SW480 (cell line): Measurements from ENCODE around the gene OR4L1.
"Not testable (repeated sequence)": the region's sequence is repeated elsewhere in the genome, so short reads cannot be mapped to it uniquely, and the experiment has no call there.

ENCODE experiments used
- DNase-seq: peaks from one replicate; pipeline ENCODE4 v3.0.0-alpha.2; 2016; ENCODE audit warnings: low spot score

OR4L1 gene

GRCh38 chr14:20059745-20060144 lies at the start of gene OR4L1:
OR4L1 (plus strand) TSS chr14:20060045; CDS start chr14:20060045, 0 bp downstream.
- no peak for DNase-seq

- no peak for DNase-seq
These were observed 40.5 kb upstream of the OR4L1 start, which contains the start of gene OR4K14 for GRCh38 chr14:20019257-20019865. OR4K14 (minus strand) TSS chr14:20019307; CDS start chr14:20015193, 4,114 bp downstream.

GRCh38 chr14:20031058-20031457 lies 28.8 kb upstream of the OR4L1 start:
- DNase-seq: no peak

- DNase-seq: no peak
These were observed 24.4 kb upstream of the OR4L1 start for GRCh38 chr14:20035449-20035848.

- DNase-seq: no peak
These were observed 23.9 kb upstream of the OR4L1 start, which contains the start of gene OR4K13 for GRCh38 chr14:20035938-20036337. OR4K13 (minus strand) TSS chr14:20036038; CDS start chr14:20034758, 1,280 bp downstream.

- DNase-seq: no peak
These were observed 15.6 kb upstream of the OR4L1 start for GRCh38 chr14:20044243-20044642.

GRCh38 chr14:20048202-20048601 lies 11.6 kb upstream of the OR4L1 start:
- DNase-seq: no peak

- no peak for DNase-seq
These were observed 32.2 kb downstream of the OR4L1 start for GRCh38 chr14:20092050-20092449.

GRCh38 chr14:20093442-20093841 lies 33.6 kb downstream of the OR4L1 start:
- no peak for DNase-seq

- not testable (repeated sequence) for DNase-seq
These were observed 39.3 kb downstream of the OR4L1 start for GRCh38 chr14:20098926-20099770.

- no peak for DNase-seq
These were observed 50.6 kb downstream of the OR4L1 start, which contains the start of gene OR4K17 for GRCh38 chr14:20110438-20110837. OR4K17 (plus strand) TSS chr14:20110739; CDS start chr14:20117500, 6,761 bp downstream.
